Activated CD4-positive, alpha-beta T cell treated with anti-CD3 and anti-CD28 coated beads, Interleukin-2, amount 10 ng/mL, durations not matched to agents 24 days and 14 days (primary cell): ENCODE measurements around the gene HABP4. TPM values are rescaled to one million over a fixed set of nuclear protein-coding genes. Genes with fewer than 3 reads are reported as not detected.

Experiments used
- DNase-seq: peaks from one replicate; pipeline ENCODE4 v3.0.0; 2022
- H3K27ac Mint-ChIP-seq: one replicate; pipeline ENCODE4 v1.8.0; 2022; ENCODE audit warnings: mild to moderate bottlenecking, mixed read lengths
- H3K27me3 Mint-ChIP-seq: one replicate; pipeline ENCODE4 v1.8.0; 2022; ENCODE audit warnings: mixed read lengths
- H3K36me3 Mint-ChIP-seq: one replicate; pipeline ENCODE4 v1.8.0; 2022; ENCODE audit warnings: low read depth, mild to moderate bottlenecking, mixed read lengths
- H3K4me1 Mint-ChIP-seq: one replicate; pipeline ENCODE4 v1.8.0; 2021; ENCODE audit warnings: mixed read lengths
- H3K4me3 Mint-ChIP-seq: one replicate; pipeline ENCODE4 v1.8.0; 2022; ENCODE audit warnings: mild to moderate bottlenecking, moderate library complexity, mixed read lengths
- H3K9me3 Mint-ChIP-seq: one replicate; pipeline ENCODE4 v1.8.0; 2021; ENCODE audit warnings: mixed read lengths
- intact Hi-C: fragments of 100-400 bp; cut with micrococcal nuclease; formaldehyde crosslinking; loops from one replicate; pipeline ENCODE4 v1.15.1; 2023
- total RNA-seq: library from RNA; stranded (reverse); gene quantifications from 2 replicates; pipeline ENCODE4 v1.2.3, GENCODE V29; 2022

Gene HABP4
- total RNA-seq, 1 donor from 2014 or later = 9.1 TPM

DNA sequence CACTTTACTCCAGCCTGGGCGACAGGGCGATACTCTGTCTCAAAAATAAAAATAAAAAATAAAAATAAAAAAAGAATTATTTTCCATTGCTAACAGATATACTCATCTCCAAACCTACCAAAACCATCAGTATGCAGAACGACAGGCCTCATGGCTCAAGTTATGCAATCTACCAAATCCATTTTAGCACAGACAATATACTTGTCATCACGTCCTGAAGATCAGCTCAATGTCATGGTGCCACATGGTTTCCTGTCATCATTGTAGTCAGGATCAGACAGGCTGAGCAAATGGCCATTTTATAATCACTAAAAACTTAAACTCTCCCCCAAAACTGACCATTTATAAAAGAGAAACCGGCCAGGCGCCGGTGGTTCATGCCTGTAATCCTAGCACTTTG, 69.1 kb downstream of the HABP4 start:
- peaks cover 7% of the 10 kb centered on the region for H3K27me3 Mint-ChIP-seq
- DNase-seq = no peak
- H3K9me3 Mint-ChIP-seq = no peaks in the 10 kb centered on the region
- peaks cover 4% of the 10 kb centered on the region for H3K4me1 Mint-ChIP-seq
- intact Hi-C loops = no loop called here
- no peak overlapping the region for H3K4me3 Mint-ChIP-seq
- H3K36me3 Mint-ChIP-seq = no peaks in the 10 kb centered on the region
- no peak overlapping the region for H3K27ac Mint-ChIP-seq

DNA sequence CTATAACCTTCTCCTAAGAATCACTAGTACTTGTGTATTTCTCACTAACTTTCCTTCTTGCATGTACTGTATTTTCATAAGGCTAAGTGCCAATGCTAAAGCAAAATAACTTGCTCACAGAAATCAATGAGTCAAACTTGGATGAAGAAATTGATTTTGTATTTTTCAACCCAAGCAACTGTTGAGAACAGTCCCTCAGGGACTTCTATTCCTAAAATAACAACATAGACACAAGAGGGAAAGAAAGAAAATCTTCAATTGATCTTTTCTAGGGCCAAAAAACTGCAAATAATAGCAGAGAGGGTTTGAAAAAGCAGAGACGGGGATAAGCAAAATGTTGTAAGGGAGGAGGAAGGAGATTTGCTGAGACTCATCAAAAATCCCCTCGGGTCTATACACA, 69.8 kb downstream of the HABP4 start:
- Mint-ChIP-seq H3K36me3 (no peaks in the 10 kb centered on the region), H3K27me3 (peaks cover 7% of the 10 kb centered on the region), H3K9me3 (no peaks in the 10 kb centered on the region), H3K4me1 (peaks cover 4% of the 10 kb centered on the region), H3K27ac (no peak overlapping the region), H3K4me3 (no peak overlapping the region)
- intact Hi-C loops = no loop called here
- no peak for DNase-seq

GRCh38 chr9:96522366-96522765, 72.4 kb downstream of the HABP4 start:
- intact Hi-C loops = no loop called here
- no peaks in the 10 kb centered on the region for H3K27me3 Mint-ChIP-seq
- no peaks in the 10 kb centered on the region for H3K9me3 Mint-ChIP-seq
- H3K4me3 Mint-ChIP-seq = no peak overlapping the region
- H3K4me1 Mint-ChIP-seq = peaks cover 4% of the 10 kb centered on the region
- no peak for DNase-seq
- H3K36me3 Mint-ChIP-seq = no peaks in the 10 kb centered on the region
- no peak overlapping the region for H3K27ac Mint-ChIP-seq

DNA sequence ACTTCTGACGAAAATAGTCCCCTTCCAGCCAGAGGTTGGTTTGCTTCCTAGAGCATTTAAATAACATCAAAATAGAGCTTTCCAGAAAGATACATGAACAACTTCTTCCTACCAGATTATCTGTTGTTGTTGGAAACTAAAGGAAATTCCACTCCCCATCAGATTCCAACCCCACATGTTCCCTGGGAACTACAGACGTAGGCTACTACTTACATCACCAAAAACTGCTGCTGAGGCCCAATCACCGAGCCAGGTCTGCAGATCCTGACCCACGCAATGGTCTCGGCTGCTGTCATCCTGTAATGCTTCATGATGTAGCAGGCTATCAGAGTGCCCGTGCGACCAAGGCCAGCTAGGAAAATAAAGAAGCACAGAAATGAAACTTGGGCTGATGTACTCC, 73.4 kb downstream of the HABP4 start:
- peaks cover 4% of the 10 kb centered on the region for H3K4me1 Mint-ChIP-seq
- H3K27me3 Mint-ChIP-seq = no peaks in the 10 kb centered on the region
- H3K36me3 Mint-ChIP-seq = no peaks in the 10 kb centered on the region
- no peaks in the 10 kb centered on the region for H3K9me3 Mint-ChIP-seq
- H3K4me3 Mint-ChIP-seq = no peak overlapping the region
- DNase-seq = no peak
- intact Hi-C loops = no loop called here
- H3K27ac Mint-ChIP-seq = no peak overlapping the region

GRCh38 chr9:96524045-96524444, 74.1 kb downstream of the HABP4 start:
- H3K36me3 Mint-ChIP-seq = no peaks in the 10 kb centered on the region
- no peaks in the 10 kb centered on the region for H3K9me3 Mint-ChIP-seq
- intact Hi-C loops = no loop called here
- no peak overlapping the region for H3K4me3 Mint-ChIP-seq
- peaks cover 4% of the 10 kb centered on the region for H3K4me1 Mint-ChIP-seq
- no peak for DNase-seq
- no peak overlapping the region for H3K27ac Mint-ChIP-seq
- H3K27me3 Mint-ChIP-seq = no peaks in the 10 kb centered on the region

DNA sequence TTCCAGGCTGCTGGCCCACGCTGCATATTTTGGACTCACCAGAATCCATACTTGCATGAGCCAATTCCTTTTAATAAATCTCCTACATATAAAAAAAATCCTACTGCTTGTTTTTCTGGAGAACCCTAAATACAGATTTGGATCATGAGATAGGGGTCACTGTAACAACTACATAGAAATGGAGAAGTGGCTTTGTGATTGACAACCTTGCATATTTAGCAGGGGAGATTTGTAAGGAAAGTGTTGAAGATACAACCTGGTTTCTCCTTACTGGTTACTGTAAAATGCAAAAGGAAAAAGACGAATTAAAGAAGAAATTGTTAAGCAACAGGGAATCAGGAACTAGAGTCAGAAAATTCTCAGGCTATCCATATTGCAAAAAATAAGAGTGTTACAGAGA, 74.8 kb downstream of the HABP4 start:
- H3K27ac Mint-ChIP-seq = no peak overlapping the region
- intact Hi-C loops = no loop called here
- no peaks in the 10 kb centered on the region for H3K36me3 Mint-ChIP-seq

GRCh38 chr9:96532173-96532572, 82.2 kb downstream of the HABP4 start:
- no peaks in the 10 kb centered on the region for H3K9me3 Mint-ChIP-seq
- no peak overlapping the region for H3K27ac Mint-ChIP-seq
- intact Hi-C loops = no loop called here
- H3K27me3 Mint-ChIP-seq = no peaks in the 10 kb centered on the region
- no peak for DNase-seq
- H3K36me3 Mint-ChIP-seq = no peaks in the 10 kb centered on the region
- no peaks in the 10 kb centered on the region for H3K4me1 Mint-ChIP-seq
- no peak overlapping the region for H3K4me3 Mint-ChIP-seq

More for the DNA sequence above, 74.8 kb downstream of the HABP4 start:
- DNase-seq = no peak
- H3K4me1 Mint-ChIP-seq = peaks cover 4% of the 10 kb centered on the region
- H3K4me3 Mint-ChIP-seq = no peak overlapping the region
- no peaks in the 10 kb centered on the region for H3K27me3 Mint-ChIP-seq
- no peaks in the 10 kb centered on the region for H3K9me3 Mint-ChIP-seq

DNA sequence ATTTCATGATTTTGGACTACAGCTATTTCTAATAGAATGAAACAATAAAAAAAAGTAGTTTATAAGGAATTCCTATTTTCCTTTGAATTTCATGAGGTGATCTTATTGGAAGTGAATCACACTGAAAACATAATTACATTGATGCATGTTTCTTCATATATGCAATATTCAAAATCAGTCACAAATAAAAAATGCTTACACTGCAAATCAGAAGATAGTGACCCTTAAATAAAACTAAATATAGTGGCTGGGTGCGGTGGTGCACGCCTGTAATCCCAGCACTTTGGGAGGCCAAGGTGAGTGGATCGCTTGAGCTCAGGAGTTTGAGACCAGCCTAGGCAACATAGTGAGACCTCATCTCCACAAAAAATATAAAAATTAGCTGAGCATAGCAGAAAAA, 90.1 kb downstream of the HABP4 start:
- Mint-ChIP-seq H3K27ac (no peak overlapping the region), H3K9me3 (no peaks in the 10 kb centered on the region), H3K4me3 (no peak overlapping the region), H3K27me3 (no peaks in the 10 kb centered on the region), H3K36me3 (no peaks in the 10 kb centered on the region), H3K4me1 (no peaks in the 10 kb centered on the region)
- DNase-seq = no peak
- intact Hi-C loops = no loop called here

Other genes starting within 250 kb of the HABP4 start
- not detected in 2 replicates for gene HSD17B3, start 148.0 kb upstream of the HABP4 start, total RNA-seq
- 5.2 and 6.1 TPM in 2 replicates for gene SLC35D2, start 66.5 kb upstream of the HABP4 start, total RNA-seq
- 21.7 and 22.1 TPM in 2 replicates for gene ZNF367, start 31.8 kb upstream of the HABP4 start, total RNA-seq
- 1.0 and 1.1 TPM in 2 replicates for gene CDC14B, start 169.7 kb downstream of the HABP4 start, total RNA-seq
- 7.8 and 9.8 TPM in 2 replicates for gene PRXL2C, start 205.1 kb downstream of the HABP4 start, total RNA-seq